GM21619 (cell line): ENCODE data around the gene CACNA1I.

Experiments
- ATAC-seq: cut with Tn5 transposase; IDR thresholded peaks from one replicate; pipeline ENCODE4 v1.9.1; 2021; ENCODE audit not compliant: unreplicated experiment

Gene CACNA1I

DNA sequence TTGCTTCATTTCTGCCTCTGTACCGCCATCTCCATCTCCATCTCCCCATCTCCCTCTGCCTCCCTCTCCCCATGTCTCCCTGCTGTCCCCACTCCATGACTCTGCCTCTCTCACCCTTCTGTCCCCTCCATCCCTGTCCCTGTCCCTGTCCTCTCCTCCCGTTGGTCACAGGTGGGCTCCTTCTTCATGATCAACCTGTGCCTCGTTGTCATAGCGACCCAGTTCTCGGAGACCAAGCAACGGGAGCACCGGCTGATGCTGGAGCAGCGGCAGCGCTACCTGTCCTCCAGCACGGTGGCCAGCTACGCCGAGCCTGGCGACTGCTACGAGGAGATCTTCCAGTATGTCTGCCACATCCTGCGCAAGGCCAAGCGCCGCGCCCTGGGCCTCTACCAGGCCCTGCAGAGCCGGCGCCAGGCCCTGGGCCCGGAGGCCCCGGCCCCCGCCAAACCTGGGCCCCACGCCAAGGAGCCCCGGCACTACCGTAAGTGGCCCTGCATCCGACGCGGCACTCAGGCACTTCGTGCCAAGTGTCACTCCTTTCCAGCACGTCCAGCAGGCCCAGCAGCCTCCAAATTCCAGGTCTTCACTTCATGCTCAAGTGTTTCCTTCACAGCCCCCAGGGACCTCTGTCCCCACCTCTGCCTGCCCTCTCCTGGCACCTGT lies 76.0 kb downstream of the CACNA1I start:
- no peak for ATAC-seq

DNA sequence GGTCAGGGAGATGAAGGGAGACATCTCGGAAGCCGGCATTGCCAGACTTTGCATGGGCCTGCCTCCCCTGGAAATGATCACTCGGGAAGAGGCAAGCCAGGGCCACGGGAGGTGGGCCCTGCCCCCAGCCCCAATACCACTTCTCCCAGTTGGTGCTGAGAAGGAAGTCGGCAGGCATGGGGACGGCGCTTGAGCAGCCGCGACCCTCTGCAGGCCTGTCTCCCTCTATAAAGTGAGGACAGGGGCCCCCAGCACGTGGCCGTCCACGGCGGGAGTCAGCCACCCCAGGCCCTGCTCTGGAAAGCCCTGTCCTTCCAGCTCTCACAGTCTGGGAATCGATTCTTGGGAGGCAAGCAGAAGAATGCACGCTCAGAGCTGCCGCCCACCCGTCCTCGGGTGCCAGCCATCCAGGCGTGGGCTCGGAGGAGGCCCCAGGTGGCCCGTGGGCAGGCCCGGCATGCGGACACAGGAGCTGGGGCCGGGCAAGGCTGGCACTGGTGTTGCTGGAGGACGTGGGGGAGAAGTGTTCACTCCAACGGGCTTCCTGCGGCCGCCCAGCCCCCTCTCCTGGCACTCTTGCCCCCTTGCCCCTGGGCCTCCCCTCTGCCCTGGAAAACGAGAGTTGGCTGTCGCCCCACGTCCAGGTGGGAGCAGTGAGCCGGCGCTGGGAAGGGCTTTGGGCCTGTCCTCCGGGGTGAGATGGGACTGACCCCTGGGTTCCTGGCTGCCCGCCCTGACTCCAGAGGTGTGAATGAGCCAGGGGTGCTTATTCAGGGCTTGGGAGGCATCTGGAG lies 77.5 kb downstream of the CACNA1I start:
- no peak for ATAC-seq

DNA sequence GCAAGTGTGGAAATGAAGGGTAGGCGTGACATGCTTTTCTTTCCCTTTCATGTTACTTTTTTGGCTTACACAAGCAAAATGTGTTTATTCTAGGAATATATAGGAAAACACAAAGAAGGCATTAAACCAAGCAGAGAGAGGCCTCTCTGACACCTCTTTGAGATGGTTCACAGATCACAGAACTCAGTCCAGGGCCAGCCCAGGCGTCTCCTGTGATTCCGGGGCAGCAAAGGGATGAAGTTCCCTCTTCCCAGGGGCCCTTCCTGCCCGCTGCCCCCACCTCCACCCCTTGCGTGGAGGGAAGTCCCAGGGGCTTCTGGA lies 78.0 kb downstream of the CACNA1I start:
- no peak for ATAC-seq

DNA sequence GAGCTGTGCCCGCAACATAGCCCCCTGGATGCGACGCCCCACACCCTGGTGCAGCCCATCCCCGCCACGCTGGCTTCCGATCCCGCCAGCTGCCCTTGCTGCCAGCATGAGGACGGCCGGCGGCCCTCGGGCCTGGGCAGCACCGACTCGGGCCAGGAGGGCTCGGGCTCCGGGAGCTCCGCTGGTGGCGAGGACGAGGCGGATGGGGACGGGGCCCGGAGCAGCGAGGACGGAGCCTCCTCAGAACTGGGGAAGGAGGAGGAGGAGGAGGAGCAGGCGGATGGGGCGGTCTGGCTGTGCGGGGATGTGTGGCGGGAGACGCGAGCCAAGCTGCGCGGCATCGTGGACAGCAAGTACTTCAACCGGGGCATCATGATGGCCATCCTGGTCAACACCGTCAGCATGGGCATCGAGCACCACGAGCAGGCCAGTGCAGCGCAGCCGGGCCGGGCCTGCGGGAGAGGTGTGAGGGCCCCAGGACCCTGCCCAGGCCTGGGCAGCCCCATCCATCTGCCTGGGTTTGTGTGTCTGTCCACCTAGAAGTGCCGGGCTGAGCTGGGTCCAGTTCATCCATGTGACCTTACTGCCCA lies 79.0 kb downstream of the CACNA1I start:
- no peak for ATAC-seq

DNA sequence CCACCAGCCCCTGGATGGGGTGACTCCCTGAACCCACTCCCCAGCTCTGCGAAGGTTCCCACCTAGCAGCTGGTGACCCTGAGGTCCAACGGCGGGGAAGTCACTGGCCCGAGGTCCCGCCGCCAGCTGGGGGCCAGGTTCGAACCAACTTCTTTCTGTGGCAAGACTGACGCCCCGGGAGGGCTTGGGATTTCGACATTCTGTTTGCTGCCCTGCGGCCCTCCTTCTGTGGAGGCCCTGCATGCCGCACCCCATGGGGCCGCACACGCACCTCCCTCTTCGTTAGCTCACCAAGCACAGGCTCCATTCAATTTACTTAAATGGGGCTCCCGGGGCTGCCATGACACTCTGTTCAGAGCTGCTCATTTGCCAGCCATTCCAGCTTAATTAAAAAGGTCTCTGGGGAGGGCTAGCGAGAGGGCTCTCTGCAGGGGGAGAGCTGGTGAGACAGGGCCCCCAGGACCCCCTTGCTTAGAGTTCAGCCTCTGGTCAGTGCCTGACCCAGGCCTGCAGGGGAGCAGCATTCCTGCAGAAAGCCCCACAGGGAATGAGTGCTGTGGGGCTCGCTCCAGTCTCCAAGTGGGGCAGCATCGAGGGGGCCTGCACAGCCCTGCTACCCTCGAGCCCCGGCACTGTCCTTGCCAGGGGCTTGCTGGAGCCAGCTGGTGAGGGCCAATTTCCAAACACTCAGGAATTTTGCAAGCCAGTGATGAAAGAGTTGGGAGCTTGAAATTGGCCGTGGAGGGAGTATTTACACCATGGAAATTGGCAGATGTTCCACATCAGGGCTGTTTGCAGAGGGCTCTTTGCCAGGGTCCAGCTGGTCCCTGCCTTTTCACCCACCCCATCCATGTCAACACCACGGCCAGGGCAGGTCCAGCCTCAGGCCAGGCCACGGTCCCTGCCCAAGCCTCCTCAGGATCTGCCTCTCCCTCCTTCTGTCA lies 80.8 kb downstream of the CACNA1I start:
- no peak for ATAC-seq

DNA sequence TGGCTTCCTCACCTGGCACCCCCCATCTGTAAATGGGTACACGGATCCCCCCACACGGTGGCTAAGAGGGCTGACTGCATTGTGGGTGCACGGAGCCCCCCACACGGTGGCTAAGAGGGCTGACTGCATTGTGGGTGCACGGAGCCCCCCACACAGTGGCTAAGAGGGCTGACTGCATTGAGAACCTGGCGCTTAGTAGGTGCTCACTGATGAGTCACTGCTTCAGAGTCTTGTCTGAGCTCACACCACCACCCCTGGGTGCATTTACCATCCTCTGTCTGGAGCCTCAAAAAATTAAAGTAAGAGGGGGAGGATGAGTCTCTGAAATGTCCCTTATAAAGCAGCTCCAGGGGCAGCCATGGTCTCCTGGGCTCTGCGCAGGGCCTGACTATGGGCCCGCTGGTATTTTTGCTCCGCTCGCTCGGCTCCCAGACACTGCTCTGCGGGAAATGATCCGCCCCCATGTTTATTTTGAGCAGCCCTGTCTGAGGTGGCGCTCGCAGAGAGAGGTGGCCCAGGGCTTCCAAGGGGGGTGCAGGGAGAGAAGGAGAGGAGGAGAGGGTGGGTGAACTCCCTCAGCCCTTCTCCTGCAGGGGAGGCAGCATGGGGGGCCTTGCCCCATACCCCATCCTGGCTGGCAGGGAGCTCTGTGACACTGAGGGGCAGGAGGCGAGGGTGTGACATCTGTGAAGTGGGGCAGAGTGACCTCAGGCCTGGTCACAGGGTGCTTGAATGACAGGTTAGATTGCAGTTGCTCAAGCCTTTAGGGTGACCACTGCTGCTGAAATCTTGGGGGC lies 82.6 kb downstream of the CACNA1I start:
- no peak for ATAC-seq

DNA sequence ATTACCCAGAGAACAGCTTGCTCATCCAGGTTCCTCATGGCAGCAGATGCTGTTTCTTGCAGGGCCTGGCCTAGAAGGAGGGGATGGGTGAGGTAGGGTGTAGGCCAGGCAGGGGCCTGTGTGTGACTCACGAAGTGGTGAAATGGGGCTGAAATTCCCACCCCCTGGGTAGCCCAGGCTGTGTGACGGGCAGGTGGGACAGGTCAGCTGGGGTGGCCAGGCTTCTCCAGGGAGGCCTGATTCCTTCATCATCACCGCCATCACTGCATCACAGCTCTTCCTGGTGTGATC lies 83.2 kb downstream of the CACNA1I start:
- no peak for ATAC-seq

DNA sequence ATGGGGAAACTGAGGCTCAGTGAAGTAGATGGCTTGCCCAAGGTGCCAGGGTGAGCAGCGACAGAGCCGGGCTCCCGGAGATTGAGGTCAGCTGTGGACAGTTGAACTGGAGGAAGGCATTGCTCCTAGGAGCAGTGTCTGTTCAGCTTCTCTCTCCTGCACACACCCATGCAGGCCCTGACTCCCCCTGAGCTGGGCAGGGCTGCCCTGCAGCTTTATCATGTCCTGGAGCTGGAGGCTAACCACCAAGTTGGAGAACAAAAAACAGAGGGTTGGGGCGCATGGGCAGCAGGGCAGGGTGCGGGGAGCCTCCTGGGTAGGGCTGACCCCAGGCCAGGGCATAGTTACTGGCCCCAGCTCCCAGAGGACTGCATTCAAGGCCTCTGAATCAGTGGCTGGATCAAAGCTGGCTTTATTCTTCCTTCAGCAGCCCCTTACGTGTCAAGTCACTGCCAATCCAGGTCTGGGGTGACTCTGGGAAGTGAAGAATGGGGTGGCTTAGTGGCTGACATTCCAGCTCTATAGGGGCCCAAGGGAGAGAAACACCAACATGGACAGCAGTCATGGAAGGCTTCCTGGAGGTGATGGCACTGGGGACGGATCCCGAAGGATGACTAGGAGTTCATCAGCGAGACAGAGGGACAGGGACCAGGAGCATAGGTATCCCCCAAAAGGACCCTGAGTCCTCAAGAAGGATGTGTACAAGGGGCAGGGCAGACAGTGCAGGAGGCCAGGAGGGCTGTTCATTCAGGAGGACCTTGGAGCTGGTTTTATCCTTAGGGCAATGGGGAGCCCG lies 83.8 kb downstream of the CACNA1I start:
- no peak for ATAC-seq

DNA sequence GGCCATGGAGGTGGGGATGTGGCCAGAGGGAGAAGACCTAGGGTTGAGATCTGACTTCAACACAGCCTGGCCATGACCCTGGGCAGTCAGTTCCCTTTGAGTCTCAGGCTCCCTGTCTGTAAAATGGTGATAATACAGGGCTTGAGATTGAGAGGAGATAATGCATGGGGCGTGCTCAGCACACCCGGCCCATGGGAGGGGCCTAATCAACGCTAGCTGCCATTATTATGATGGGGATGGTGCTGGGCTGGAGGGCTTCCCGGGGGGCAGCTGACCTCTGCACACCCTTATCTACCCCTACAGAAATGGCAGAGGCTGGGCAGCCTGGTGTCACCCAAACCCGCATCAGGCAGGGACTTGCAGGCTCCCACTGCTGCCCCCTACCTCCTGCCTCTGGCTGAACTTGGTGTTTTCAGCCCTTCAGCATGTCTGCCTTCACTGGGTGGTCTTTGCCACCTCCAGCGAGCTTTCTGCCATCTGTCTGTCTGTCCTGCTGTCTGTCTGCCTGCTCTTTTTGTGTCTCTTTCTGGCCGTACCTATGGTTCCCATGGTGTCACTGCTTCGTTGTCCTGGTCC lies 84.5 kb downstream of the CACNA1I start:
- ATAC-seq = no peak

DNA sequence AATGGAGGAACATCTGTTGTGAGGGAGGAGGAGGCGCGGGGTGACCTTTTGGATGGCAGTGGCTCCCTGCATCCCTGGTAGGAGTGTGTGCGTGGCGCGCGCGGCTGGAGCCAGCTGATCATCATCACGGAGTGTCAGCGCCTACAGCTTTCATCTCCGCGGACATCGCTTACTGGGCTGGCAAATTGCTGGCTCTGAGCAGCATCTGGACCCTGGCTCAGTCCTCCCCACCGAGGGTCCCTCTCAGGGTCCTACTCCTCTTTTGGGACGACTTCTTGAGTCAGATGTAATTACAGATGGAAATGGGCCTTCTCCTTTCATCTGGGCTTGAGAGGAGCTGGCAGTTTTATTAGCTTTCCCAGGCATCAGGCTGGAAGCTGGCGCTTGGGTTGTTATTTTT lies 85.3 kb downstream of the CACNA1I start:
- no peak for ATAC-seq

DNA sequence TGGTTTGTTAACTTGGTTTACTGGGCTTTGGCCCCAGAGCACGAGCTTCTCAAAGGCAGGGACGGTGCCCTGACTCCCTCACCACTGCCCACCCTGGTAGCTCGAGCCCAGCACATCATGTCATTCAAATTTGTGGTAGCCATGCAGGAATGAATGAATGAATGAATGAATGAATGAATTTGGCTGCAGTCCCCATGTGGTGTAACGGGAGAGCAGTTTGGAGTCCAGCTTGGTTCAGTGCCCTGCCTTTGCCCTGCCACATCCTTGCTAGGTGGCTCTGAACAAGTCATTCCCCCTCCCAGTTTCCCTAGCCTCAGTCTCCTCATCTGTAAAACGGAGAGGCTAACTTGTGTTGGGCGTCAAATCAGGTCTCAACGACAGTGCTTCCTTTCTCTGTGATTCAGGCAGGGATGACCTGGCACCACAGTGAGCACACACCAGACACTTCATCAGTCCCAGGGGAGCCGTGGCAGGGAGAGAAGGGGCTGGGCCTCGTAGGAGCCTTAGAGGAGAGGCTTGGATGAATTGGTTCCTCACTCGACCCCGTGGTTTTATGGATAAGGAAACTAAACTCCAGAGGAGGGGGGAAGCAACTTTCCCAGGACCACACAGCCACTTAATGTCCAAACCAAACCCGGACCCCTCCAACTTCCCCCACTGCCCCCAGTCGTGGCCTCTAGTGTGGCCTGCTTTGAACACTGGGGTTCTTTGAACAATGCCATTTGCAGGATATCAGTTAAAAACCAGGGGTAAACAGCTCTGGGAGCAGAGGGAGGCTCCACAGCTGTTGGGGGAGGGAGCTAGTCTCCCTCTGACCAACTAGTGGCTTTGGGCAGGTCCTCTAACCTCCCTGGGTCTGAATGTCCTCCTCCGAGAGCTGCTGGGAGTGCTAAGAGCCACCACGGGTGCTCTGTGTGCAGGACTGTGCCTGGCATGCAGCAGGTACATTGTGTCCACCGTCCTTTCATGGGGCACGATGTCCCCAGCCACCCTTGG lies 86.2 kb downstream of the CACNA1I start:
- ATAC-seq = no peak

DNA sequence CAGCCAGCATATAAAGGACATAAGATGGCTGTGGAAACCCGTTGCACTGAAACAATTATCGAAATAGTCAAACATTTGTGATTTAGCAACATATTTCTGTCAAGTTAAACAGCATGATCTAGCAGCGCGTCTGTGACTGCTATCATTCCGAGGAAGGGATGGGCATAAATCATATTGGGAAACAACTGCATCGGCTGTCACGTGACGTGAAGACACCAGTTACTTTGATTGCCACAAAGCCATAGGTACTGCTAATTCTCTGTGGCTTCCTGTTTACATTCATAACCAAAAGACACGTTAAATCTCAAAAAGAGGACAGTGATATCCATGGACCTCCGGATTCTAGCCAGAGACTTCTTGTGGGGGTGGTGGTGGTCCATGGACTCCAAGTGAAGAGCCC lies 87.8 kb downstream of the CACNA1I start:
- no peak for ATAC-seq

DNA sequence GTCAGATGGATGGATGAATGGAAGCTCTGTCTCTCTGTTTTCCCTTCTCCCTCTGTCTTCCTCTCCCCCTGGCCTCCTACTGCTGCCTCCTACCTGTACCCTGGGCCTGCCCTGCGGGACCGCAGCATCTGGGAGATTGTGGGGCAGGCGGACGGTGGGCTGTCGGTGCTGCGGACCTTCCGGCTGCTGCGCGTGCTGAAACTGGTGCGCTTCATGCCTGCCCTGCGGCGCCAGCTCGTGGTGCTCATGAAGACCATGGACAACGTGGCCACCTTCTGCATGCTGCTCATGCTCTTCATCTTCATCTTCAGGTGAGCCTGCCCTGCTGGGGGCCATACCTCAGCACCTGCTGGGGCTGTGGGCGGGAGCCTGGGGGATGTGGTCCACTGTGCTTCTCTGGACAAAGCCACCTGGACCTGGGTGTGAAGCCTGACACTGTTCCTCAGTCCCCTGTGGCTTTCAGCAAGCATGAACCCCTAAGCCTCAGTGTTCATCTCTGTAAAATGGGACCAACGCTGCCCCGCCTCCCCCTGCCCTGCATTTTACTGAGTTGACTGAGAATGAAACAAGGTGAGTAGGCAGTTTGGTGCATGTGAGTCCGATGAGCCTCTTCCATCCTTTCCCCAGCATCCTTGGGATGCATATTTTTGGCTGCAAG lies 88.4 kb downstream of the CACNA1I start:
- ATAC-seq = no peak

DNA sequence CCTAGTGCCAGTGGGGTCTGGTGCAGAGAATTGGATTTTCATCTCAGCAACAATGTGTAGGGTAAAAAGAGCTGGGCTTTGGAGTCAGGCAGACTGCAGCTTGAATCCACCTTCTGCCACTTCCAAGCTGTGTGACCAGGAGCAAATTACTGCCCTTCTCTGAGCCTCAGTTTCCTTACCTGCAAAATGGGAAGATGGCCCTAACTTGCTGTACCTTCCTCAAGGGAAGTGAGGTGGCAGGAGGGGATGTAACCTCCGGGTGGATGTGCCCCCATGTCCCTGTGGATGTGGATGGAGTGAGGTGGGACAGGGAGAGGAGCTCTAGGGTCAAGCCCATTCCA lies 90.9 kb downstream of the CACNA1I start:
- no peak for ATAC-seq

DNA sequence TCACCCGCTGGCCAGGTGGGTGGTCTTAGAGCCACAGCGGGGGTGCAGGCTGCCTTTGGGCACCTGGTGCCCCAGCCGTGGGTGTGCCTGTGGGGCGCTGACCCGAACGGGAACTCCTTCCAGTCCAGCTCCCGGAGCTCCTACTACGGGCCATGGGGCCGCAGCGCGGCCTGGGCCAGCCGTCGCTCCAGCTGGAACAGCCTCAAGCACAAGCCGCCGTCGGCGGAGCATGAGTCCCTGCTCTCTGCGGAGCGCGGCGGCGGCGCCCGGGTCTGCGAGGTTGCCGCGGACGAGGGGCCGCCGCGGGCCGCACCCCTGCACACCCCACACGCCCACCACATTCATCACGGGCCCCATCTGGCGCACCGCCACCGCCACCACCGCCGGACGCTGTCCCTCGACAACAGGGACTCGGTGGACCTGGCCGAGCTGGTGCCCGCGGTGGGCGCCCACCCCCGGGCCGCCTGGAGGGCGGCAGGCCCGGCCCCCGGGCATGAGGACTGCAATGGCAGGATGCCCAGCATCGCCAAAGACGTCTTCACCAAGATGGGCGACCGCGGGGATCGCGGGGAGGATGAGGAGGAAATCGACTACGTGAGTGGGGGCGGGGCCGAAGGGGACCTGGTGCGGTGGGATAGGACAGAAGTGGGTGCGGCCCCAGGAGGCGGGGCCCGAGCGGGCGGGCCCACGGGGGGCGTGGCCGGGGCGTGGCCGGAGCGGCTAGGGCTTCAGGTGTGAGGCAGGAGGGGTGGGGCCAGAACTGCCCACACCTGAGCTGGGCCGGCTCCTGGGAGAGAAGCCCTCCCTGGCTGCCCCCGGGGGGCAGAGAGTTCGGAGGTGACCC lies 91.5 kb downstream of the CACNA1I start:
- no peak for ATAC-seq

DNA sequence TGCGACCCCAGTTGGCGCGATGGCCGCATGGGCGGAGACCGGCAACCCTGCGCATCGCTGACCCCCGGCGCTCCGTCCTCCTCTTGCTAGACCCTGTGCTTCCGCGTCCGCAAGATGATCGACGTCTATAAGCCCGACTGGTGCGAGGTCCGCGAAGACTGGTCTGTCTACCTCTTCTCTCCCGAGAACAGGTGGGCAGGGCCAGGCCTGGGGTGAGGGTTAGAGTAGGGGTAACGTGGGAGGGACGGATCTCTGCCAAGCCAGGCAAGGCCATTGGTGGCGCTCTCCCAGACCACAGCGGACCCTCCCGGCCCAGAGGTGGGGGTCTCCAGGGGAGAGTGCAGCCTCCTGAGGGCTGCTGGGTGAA lies 92.1 kb downstream of the CACNA1I start:
- no peak for ATAC-seq

DNA sequence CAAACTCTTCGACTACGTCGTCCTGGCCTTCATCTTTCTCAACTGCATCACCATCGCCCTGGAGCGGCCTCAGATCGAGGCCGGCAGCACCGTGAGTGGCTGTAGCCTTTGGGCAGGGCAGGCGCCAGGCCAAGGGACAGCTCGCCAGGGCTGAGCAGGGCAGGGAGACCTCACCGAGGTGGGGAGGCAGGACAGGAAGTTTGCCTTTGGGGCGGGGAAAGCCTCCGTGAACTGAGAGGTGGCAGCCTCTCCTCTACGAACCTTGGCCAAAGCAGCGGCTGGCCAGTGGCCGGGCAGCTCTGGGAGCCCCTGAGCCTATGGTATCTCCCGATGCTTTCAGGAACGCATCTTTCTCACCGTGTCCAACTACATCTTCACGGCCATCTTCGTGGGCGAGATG lies 93.2 kb downstream of the CACNA1I start:
- ATAC-seq = no peak
